ENCODE results near the gene MT1X.
"Not testable (repeated sequence)": the region's sequence is repeated elsewhere in the genome, so short reads cannot be mapped to it uniquely, and the experiment has no call there.

The MT1X gene

DNA sequence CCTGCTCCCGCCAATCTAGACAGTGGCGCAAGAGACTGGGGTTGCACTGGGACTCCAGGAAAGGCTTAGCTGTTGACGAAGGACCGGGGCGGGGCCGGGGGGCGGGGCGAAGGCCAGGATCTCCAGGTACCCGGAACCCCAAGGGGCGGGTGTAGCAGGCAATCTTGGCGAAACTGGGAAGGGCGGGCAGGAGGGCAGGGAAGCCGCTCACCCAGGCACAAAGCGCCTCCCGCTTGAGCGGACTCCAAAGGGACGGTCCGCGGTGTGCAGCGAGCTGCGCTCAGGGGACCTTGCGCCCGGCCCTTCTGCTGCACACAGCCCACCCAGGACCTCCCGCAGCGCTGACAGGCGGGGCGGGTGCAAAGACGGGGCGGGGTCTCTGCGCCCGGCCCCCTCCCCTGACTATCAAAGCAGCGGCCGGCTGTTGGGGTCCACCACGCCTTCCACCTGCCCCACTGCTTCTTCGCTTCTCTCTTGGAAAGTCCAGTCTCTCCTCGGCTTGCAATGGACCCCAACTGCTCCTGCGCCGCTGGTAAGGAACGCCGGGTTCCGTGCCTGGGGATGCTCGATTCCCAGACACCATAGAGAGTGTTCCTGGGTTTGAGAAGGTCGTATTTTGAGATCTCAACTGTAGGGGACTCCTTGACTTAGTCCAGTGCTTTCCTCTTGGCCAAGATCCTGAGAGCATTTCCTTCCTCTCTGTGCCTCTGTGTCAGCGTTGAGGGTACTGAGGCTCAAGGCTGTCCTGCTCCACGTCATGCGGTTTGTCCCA is 24.5 kb upstream of the MT1X start, which contains the start of gene MT1F:
TSS of gene MT1F (plus strand) at position 405 of the 772 bp plus-strand sequence. CDS start at position 505, 100 bp downstream.
- peak; percentile 70 for DNase-seq

DNA sequence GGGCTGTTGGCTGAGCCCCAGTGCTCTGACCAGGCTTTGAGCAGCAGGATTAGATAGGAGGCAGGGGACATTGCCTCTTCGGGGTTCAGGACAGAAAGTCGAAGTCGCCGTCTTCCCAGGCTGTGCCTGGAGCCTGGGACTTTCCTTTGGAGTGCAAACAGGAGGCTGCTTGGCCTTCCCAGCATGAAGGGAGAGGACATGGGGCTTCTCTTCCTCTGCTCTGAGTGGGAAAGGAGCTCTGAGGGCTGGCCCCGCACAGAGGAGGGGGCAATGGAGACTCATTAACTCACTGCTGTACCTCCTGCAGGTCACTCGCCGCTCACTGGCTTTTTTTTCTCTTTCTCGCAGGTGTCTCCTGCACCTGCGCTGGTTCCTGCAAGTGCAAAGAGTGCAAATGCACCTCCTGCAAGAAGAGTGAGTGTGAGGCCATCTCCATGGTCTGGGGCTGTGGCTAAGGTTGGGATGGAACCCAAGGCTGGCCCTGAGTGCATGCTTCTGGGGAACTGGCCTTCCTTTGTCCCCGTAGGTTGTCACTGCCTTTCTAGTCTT is 23.9 kb upstream of the MT1X start:
- DNase-seq: no peak

DNA sequence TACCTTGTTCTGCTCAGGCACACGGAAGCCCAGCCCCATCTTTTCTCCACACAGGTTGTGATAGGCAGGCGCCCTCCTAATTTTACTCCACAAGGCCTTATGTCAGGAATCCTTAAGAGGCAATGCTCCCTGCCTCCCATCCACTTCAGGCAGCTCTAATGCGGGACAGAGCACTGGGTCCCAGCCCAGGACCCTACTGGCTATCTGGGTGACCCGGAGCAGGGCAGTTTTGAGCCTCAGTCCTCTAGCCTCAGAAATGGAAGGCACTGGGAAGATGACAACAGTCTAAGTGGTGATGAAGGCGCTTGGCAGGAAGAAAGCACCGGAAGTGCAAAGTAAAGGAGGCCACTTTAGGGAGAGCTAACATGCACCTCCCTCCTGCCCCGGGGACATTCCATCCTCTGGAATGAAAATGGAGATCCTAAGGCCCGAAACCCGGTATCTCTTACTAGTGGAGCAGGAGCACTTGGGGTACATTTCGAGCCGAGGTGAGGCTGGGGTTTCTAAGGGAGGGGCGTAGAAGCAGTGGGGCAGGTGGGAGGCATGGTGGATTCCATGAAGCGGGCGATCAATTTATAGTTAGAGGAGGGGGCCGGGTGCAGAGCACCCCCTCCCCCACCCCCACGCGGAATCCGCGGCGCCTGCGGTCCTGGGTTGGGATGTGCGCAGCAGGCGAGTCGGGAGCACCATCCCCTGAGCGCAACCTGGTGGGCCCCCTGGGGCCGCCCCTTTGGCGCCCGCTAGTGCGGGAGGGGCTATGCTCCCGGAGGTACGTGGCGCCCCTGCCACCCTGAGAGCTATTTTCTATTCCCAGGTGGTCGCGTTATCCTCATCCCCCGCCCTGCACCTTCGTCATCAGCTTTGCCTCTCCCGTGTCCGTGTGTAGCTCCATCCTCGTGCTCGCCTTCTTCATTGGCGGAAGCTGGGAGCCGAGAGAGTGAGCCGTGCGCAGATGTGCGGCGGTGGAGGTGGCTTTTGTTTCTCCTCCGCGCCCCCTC is 19.6 kb upstream of the MT1X start:
- no peak for DNase-seq

DNA sequence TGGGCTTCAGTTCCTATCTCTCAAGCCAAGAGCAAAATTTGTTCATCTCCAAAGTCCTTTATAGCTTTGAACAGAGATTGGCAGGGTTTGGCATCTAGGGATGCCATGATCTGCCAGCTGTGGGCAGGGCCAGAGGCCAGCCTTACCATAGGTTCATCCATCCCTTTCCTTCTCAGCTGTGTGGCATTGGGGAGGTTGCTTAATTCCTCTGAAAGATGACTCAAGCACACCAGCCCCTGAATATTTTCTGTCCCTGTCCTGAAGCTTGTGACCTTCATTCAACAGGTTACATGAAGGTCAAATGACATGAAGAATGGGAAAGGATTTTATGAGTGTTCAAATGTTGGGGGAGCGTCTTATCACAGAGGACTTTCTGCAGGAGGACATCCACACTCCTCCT is 17.8 kb upstream of the MT1X start:
- DNase-seq: no peak

DNA sequence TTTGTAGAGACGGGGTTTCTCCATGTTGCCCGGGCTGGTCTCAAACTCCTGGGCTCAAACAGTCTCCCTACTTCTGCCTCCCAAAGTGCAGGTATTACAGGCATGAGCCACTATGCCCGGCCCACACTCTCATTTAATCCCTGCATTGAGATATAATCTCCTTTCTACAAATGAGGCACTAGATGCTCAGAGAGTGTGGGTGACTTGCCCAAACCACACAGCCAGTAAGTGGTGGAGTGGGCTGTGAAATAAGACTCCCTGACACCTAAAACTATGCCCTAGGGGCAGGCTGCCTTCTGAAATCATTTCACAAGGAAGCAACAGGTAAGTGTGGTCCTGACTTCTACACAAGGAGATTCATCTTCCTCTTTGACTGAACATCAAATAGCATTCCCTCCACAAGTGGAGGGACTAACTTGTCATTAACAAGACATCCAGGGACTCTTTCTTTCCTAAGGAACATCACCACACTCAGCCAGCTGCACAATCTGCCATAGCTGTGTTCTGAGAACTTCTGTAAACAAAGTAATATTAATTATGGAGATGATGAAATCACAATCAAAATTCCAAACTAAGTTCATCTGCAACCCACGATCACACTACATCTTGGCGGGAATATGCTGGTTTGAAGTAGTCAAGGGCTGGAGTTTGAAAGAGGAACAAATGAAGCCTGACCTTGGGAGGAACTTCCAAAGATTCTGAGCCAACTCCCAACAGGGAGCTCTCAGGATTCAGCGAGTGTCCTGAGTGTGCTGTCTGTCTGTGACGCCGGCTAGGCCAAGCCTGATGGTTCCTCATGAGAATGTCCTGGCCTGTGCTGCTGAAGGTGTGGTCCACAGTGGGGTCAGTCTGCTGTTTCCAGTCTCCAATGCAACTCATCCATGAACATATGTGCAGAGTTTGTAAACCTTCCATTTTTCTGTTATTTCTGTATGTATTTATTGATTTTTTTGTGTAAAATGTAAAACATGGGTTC is 16.7 kb upstream of the MT1X start:
- not testable (repeated sequence) for DNase-seq

DNA sequence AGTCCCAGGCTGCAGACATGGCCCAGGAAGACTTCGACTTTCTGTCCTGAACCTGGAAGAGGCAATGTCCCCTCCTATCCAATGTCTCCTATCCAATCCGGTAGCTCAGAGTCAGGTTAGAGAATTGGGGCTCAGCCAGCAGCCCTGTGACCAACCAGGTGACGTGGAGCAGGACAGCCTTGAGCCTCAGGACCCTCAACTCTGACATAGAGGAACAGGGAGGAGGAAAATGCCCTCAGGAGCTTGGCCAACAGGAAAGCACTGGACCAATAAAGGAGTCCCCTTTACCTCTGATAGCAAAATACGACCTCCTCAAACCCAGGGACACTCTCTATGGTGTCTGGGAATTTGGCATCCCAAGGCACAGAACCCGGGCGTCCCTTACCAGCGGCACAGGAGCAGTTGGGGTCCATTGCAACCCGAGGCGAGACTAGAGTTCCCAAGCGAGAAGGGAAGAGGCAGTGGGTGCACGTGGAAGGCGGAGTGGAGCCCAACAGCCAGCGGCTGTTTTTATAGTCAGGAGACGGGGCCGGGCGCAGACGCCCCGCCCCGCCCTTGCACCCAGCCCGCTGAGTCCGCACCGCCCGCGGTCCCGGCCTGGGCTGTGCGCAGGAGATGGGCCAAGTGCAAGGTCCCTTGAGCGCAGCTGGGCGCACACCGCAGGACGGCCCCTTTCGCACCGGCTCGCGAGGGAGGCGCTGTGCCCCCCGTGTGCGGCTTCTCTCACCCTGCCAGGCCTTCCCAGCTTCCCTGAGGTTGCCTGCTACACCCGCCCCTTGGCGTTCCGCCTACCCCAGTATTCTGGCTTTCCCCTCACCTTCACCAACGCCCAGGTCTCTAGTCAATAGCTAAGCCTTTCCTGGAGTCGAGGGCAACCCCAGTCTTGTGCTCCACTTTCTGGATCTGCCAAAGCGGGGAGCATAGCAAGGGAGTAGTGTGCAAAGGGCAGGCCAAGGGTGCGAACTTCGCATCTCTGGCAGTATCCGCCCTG is 14.4 kb upstream of the MT1X start, which contains the start of gene MT1G:
TSS of gene MT1G (minus strand) at position 485 of the 991 bp plus-strand sequence. CDS start at position 413, 72 bp downstream.
- peak; percentile 77 for DNase-seq

DNA sequence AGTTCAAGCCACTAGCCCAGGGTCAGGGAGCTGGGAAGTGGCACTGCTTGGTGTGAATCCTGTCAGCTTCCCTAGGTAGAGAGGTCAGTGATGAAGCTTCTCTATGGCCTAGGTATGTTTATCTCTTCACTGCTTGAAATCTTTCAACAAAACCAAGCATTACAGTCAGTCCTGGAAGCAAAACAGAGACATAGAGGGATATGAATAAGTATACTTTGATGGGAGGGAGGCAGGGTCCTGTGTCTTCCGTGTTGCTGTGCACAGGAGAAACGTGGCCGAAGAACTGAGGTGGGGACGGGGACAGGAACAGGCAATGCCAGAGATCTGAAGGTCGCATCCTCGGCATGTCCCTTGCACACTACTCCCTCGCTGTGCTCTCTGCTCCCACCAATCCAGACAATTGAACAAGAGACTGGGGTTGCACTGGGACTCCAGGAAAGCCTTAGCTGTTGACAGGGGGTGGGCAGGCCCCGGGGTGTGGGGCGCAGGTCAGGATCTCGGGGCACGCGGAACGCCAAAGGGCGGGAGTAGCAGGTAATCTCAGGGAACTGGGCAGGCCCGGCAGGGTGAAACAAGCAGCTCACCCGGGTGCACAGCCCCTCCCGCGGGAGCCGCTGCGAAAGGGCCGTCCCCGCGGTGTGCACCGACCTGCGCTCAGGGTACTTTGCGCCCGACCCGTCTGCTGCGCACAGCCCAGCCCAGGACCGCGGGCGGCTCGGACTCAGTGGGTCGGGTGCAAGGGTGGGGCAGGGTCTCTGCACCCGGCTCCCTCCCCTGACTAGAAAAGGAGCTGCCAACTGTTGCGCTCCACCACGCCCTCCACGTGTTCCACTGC is 13.0 kb upstream of the MT1X start, which contains the start of gene MT1H:
TSS of gene MT1H (plus strand) at position 810 of the 835 bp plus-strand sequence. CDS start 71 bp downstream, outside the sequence.
- DNase-seq: peak; percentile 71

DNA sequence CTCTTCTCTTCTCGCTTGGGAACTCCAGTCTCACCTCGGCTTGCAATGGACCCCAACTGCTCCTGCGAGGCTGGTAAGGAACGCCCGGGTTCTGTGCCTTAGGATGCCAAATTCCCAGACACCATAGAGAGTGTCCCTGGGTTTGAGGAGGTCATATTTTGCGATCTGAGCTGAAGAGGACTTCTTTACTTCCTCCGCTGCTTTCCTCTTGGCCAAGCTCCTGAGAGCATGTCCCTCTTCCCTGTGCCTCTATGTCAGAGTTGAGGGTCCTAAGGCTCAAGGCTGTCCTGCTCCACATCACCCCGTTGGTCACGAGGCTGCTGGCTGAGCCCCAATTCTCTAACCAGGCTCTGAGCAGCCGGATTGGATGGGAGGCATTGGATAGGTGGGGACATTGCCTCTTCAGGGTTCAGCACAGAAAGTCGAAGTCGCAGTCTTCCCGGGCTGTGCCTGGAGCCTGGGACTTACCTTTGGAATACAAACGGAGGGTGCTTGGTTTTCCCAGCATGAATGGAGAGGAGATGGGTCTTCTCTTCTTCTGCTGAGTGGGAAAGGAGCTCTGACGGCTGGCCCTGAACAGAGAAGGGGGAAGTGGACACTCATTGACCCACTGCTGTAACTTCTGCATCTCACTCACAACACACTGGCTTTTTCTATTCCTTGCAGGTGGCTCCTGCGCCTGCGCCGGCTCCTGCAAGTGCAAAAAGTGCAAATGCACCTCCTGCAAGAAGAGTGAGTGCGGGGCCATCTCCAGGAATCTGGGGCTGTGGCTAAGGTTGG is 12.2 kb upstream of the MT1X start:
- DNase-seq: no peak

DNA sequence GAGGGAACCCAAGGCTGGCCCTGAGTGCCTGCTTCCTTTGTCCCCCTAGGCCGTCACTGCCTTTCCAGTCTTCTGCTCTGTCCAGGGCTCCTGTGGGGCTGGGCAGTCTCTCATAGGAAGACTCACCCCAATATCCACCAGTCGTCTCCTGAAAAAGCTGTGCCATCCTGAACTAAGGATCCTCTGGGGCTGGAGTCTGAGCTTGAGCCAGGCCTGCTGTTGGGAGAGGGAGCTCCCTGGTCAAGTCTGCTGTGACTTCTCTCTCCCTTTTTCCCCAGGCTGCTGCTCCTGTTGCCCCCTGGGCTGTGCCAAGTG is 11.7 kb upstream of the MT1X start:
- DNase-seq: no peak

DNA sequence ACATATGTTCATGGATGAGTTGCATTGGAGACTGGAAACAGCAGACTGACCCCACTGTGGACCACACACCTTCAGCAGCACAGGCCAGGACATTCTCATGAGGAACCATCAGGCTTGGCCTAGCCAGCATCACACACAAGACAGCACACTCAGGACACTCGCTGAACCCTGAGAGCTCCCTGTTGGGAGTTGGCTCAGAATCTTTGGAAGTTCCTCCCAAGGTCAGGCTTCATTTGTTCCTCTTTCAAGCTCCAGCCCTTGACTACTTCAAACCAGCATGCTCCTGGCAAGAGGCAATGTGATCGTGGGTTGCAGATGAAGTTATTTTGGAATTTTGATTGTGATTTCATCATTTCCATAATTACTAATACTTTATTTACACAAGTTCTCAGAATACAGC is 10.6 kb upstream of the MT1X start:
- DNase-seq: not testable (repeated sequence)

DNA sequence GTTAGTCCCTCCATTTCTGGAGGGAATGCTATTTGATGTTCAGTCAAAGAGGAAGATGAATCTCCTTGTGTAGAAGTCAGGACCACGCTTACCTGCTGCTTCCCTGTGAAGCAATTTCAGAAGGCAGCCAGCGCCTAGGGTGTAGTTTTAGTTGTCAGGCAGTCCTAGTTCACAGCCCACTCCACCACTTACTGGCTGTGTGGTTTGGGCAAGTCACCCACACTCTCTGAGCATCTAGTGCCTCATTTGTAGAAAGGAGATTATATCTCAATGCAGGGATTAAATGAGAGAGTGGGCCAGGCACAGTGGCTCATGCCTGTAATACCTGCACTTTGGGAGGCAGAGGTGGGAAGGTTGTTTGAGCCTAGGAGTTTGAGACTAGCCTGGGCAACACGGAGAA is 10.1 kb upstream of the MT1X start:
- not testable (repeated sequence) for DNase-seq

DNA sequence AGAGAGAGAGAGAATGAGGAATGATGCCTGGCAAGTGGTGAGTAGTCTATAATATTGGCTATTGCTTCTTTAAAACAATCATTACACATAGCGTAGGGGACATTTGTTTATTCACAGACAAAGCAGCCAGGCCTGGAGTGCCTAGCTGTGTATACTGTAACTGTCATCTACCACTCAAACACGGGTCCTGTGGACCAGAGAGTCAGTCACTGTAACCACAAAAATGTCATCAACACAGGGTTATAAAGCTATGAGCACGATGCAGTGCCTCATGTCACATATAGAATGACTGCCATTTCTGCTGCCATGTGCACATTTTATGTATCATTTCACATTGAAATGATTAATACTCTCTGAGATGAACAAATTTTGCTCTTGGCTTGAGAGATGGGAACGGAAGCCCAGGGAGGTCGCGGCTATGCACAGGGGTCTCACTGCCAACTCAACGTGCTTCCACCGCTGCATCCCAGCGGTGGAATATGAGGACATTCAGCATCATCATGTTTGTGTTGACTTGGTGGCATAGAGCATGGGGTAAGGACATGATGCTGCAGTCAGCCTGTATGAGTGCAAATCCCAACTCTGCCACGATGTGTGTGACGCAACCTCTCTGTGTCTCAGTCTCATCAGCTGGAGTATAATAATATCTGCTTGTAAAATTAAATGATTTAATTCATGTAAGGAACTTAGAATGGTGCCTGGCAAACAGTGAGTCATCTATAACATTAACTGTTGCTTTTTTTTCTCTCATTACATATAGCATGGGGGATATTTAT is 9.3 kb upstream of the MT1X start:
- no peak for DNase-seq

DNA sequence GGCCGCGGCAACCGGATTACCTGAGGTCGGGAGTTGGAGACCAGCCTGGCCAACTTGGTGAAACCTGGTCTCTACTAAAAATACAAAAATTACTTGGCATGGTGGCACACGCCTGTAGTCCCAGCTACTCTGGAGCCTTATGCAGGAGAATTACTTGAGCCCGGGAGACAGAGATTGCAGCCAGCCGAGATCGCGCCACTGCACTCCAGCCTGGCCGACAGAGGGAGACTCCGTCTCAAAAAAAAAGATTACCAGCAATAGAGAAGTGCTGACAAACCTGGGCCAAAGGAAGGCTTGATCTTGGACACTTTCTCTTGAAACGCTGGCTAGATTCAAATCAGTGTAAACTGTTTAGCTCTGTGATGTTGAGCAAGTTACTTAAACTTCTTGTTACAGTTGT is 8.3 kb upstream of the MT1X start:
- peak; percentile 67 for DNase-seq

DNA sequence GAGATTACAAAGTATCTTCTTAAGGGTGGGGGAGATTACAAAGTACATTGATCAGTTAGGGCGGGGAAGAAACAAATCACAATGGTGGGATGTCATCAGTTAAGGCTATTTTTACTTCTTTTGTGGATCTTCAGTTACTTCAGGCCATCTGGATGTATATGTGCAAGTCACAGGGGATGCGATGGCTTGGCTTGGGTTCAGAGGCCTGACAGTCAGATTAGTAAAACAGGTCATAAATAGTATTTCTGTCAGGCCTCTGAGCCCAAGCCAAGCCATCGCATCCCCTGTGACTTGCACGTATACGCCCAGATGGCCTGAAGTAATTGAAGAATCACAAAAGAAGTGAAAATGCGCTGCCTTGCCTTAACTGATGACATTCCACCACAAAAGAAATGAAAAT is 7.7 kb upstream of the MT1X start:
- not testable (repeated sequence) for DNase-seq

DNA sequence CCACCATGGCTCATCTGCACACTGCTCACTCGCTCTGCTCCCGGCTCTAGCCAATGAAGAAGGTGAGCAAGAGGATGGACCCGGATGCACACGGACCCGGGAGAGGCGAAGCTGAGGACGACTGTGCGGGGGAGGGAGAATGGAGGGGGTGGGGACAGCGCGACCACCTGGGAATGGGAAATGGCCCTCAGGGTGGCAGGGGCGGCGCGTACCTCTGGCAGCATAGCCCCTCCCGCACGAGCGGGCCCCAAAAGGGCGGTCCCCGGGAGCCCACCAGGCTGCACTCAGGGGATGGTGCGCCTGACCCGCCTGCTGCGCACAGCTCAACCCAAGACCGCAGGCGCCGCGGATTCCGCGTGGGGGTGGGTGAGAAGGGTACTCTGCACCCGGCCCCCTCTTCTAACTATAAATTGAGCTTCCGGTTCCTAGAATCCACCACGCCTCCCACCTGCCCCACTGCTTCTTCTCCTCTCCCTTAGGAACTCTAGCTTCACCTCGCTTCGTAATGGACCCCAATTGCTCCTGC is 6.5 kb upstream of the MT1X start:
- no peak for DNase-seq

DNA sequence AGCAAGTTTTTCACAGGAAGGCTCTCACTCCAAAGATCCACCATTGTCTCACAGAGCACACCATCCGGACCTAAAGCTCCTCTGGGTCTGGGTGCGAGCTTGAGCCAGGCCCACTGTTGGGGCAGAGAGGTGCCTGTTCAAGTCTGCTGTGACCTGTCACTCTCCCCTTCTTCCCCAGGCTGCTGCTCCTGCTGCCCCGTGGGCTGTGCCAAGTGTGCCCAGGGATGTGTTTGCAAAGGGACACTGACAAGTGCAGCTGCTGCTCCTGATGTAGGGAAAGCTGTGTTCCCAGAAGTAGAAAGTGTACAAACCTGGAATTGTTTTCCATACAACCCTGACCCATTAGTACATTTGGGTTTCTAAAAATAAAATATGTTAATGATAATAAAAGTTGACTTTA is 4.8 kb upstream of the MT1X start:
- no peak for DNase-seq

DNA sequence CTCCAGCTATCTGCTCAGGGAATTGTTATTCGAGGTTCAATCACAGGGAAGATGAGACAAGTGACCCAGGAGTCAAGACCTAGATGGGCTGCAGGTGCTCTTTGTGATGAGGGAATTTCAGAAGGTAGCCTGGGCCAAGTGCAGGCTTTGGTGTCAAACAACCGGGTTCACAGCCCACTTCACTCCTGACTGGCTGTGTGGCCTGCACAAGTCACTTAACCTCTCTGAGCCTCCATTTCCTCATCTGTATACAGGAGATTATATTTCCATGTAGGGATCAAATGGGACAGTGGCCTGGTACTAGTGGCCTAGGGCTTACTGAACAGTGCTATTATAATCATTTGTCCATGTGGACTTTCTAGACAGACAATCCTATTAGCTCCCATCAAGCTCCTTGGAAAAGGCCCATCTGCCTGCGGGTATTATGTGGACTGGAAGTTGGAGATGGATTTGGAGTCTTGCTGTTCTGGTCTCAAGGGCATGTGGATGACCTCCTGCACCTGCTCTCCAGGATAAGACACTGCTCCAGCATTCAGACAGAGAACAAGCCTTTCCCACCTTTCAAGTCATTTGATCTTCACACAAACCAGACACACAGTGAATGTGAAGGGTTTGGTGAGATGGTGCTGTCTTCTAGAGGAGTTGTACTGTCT is 3.1 kb upstream of the MT1X start:
- DNase-seq: no peak

Data from hematopoietic multipotent progenitor cell treated with erythropoietin and hydrocortisone succinate and interleukin-3 and kit ligand, for 6 days (in vitro differentiated cells).